ENCODE measurements around the gene MED27. TPM values are rescaled to one million over a fixed set of nuclear protein-coding genes. Genes with fewer than 3 reads are reported as not detected.

Gene MED27
- total and polyA plus RNA-seq, 2 of the 4 experiments (the other 2 are of a cell fraction) = 50.2 to 63.4 TPM

DNA sequence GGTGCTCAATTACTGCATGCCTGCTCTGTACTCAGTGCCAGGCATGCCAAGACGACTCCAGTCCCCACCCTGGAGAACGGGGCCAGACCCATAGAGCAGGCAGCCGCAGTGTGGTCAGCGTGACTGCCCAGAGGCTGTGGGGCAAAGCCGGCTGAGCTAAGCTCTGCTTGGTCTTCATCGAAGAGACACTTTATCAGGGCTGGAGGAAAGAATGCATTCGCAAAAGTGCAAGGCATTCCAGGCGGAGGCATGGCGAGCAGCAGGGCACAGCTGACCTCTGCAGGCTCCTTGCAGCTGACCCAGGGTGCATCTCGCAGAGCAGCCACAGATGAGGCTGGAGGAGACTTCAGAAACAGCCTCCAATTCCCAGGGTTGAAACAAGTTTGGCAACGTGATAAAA lies 13.6 kb downstream of the MED27 start:
- dilution Hi-C loops (cut with HindIII; ENCODE audit: low sequenced_read_pairs, unreplicated experiment) = no loop called here
- no peak overlapping the region for H2BK20ac ChIP-seq (ENCODE audit: low read depth, low read length)
- H4K5ac ChIP-seq (ENCODE audit: low read depth, low read length) = no peak overlapping the region
- peaks cover 76% of the 10 kb centered on the region for H4K20me1 ChIP-seq (ENCODE audit: insufficient read depth, low read length)
- H2AK9ac ChIP-seq (replicated peaks; ENCODE audit: low read depth, low read length, poor library complexity) = no peak overlapping the region
- no peak overlapping the region for H3K27ac ChIP-seq (ENCODE audit: insufficient read depth, low read length)
- no TSS peak for BruUV-seq (replicated peaks)
- H4K8ac ChIP-seq (ENCODE audit: low read depth in 2 of 2, low read length in 2 of 2) = no peak overlapping the region
- in situ Hi-C loops (cut with MboI; ENCODE audit: low sequenced_read_pairs) = no loop called here
- ATAC-seq (ENCODE audit: low read depth) (no peak), DNase-seq (no peak)
- no peak overlapping the region for H3K14ac ChIP-seq (replicated peaks; ENCODE audit: low read depth, low read length)
- H3K36me3 ChIP-seq (ENCODE audit: control insufficient read depth, insufficient read depth, low read length) = peaks cover 9% of the 10 kb centered on the region
- H3K4ac ChIP-seq (ENCODE audit: low read depth, low read length) = no peak overlapping the region
- no peak overlapping the region for H3K18ac ChIP-seq (ENCODE audit: low read depth, low read length)
- no peak for TF ChIP-seq SMC3 (IDR thresholded peaks at IDR 0.05; ENCODE audit: low read depth, low read length)
- TF ChIP-seq CEBPB (IDR thresholded peaks at IDR 0.05; ENCODE audit: low read depth, low read length) = no peak
- TF ChIP-seq ELK1 (IDR thresholded peaks at IDR 0.05; ENCODE audit: borderline replicate concordance, low read depth, low read length) = no peak
- no peak for TF ChIP-seq MXI1 (IDR thresholded peaks at IDR 0.05; ENCODE audit: borderline replicate concordance, low read depth, low read length)
- TF ChIP-seq POLR2A (IDR thresholded peaks at IDR 0.05; ENCODE audit: low read depth, low read length) = no peak
- no peak for TF ChIP-seq CHD1 (IDR thresholded peaks at IDR 0.05; ENCODE audit: low read depth, low read length)
- no peak for TF ChIP-seq MAZ (IDR thresholded peaks at IDR 0.05; ENCODE audit: borderline replicate concordance, low read depth, low read length)
- no peak for TF ChIP-seq RAD21 (IDR thresholded peaks at IDR 0.05; ENCODE audit: low read length)
- TF ChIP-seq RCOR1 (IDR thresholded peaks at IDR 0.05; ENCODE audit: insufficient replicate concordance, low read length) = no peak
- no peak for TF ChIP-seq RFX5 (IDR thresholded peaks at IDR 0.05; ENCODE audit: low read depth, low read length)
- no peak for TF ChIP-seq FOS (IDR thresholded peaks at IDR 0.05; ENCODE audit: low read depth, low read length)
- TF ChIP-seq NFE2L2 (IDR thresholded peaks at IDR 0.05; ENCODE audit: low read depth, low read length) = no peak
- no peak for TF ChIP-seq MAFK (IDR thresholded peaks at IDR 0.05; ENCODE audit: low read depth, low read length)
- TF ChIP-seq BHLHE40 (IDR thresholded peaks at IDR 0.05; ENCODE audit: low read depth, low read length) = no peak
- TF ChIP-seq USF2 (IDR thresholded peaks at IDR 0.05; ENCODE audit: low read depth, low read length) = no peak
- TF ChIP-seq, protein P1, sequence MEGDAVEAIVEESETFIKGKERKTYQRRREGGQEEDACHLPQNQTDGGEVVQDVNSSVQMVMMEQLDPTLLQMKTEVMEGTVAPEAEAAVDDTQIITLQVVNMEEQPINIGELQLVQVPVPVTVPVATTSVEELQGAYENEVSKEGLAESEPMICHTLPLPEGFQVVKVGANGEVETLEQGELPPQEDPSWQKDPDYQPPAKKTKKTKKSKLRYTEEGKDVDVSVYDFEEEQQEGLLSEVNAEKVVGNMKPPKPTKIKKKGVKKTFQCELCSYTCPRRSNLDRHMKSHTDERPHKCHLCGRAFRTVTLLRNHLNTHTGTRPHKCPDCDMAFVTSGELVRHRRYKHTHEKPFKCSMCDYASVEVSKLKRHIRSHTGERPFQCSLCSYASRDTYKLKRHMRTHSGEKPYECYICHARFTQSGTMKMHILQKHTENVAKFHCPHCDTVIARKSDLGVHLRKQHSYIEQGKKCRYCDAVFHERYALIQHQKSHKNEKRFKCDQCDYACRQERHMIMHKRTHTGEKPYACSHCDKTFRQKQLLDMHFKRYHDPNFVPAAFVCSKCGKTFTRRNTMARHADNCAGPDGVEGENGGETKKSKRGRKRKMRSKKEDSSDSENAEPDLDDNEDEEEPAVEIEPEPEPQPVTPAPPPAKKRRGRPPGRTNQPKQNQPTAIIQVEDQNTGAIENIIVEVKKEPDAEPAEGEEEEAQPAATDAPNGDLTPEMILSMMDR (conservative IDR thresholded peaks at IDR 0.05; ENCODE audit: low read depth, low read length) = no peak
- no peak overlapping the region for H2BK5ac ChIP-seq (ENCODE audit: low read depth, low read length, poor library complexity, severe bottlenecking)
- no peaks in the 10 kb centered on the region for H3K27me3 ChIP-seq (ENCODE audit: control insufficient read depth, insufficient read depth, low read length)
- no peak overlapping the region for H3K23ac ChIP-seq (ENCODE audit: low read depth, low read length)
- peaks cover 12% of the 10 kb centered on the region for H3K4me1 ChIP-seq (ENCODE audit: control insufficient read depth, insufficient read depth, low read length)
- 91% methylated on average over 6 of the region's 11 CpGs; no CpG with 5 or more reads in 1 of the 2 experiments for WGBS, 2 experiments (ENCODE audit: extremely low coverage in 2 of 2, insufficient read length in 1 of 2)
- no peak overlapping the region for H3K56ac ChIP-seq (ENCODE audit: extremely low read depth, insufficient read depth, low read length)
- no peak overlapping the region for H3K4me3 ChIP-seq (ENCODE audit: insufficient read depth, low read depth, low read length)
- H2BK120ac ChIP-seq (ENCODE audit: low read depth, low read length) = no peak overlapping the region
- H4K91ac ChIP-seq (ENCODE audit: insufficient read depth, low read depth, low read length) = no peak overlapping the region
- H3K9me1 ChIP-seq (ENCODE audit: insufficient read depth, low read length) = peaks cover 15% of the 10 kb centered on the region
- intact Hi-C loops (cut with micrococcal nuclease) = no loop called here
- CTCF ChIA-PET = no interaction called here
- no peak overlapping the region for H2BK15ac ChIP-seq (ENCODE audit: low read depth, low read length)
- no peak overlapping the region for H2AK5ac ChIP-seq (ENCODE audit: low read depth, low read length)
- H3K4me2 ChIP-seq (ENCODE audit: low read depth, low read length) = no peak overlapping the region
- no peaks in the 10 kb centered on the region for H3K9me3 ChIP-seq (ENCODE audit: control insufficient read depth, insufficient read depth, low read length)
- H2AFZ ChIP-seq (replicated peaks; ENCODE audit: low read length, poor library complexity) = no peak overlapping the region
- no peak overlapping the region for H3K9ac ChIP-seq (ENCODE audit: low read depth, low read length)
- peaks cover 59 to 97% of the 10 kb centered on the region in 2 experiments for H3K79me1 ChIP-seq (ENCODE audit: low read depth in 1 of 2, low read length in 2 of 2)
- POLR2A ChIA-PET (ENCODE audit: unreplicated experiment) = no interaction called here
